H54 (cell line): ENCODE measurements around the gene EEIG1.

ENCODE experiments used
- DNase-seq: peaks from one replicate; pipeline ENCODE4 v3.0.0; 2011; ENCODE audit warnings: low spot score, mixed read lengths; ENCODE audit not compliant: insufficient read length
- FAIRE-seq: peaks from 3 replicates; lab custom pipeline; 2011; peaks lifted over from hg19 to GRCh38; lab: Jason Lieb, UNC
- POLR2A ChIP-seq: IDR thresholded peaks from 2 replicates; pipeline ENCODE4 v1.6.1; 2011; ENCODE audit warnings: low read depth, mild to moderate bottlenecking, low read length

EEIG1 gene

GRCh38 chr9:127966416-127967150, 14.2 kb downstream of the EEIG1 start:
- FAIRE-seq (no peak), DNase-seq (no peak)
- no peak for TF ChIP-seq POLR2A

- TF ChIP-seq POLR2A: no peak
- FAIRE-seq: no peak
These were observed 14.8 kb downstream of the EEIG1 start for GRCh38 chr9:127965953-127966352.

GRCh38 chr9:127963359-127964064, 17.3 kb downstream of the EEIG1 start:
- DNase-seq (no peak), FAIRE-seq (no peak)
- TF ChIP-seq POLR2A: no peak

More at GRCh38 chr9:127965953-127966352, 14.8 kb downstream of the EEIG1 start:
- no peak for DNase-seq

- TF ChIP-seq POLR2A: no peak
- DNase-seq (no peak), FAIRE-seq (no peak)
These were observed 17.8 kb downstream of the EEIG1 start for GRCh38 chr9:127963041-127963358.

GRCh38 chr9:127962278-127962677, 18.5 kb downstream of the EEIG1 start:
- FAIRE-seq: no peak
- TF ChIP-seq POLR2A: no peak
- DNase-seq: no peak

- no peak for TF ChIP-seq POLR2A
- FAIRE-seq (no peak), DNase-seq (no peak)
These were observed 19.1 kb downstream of the EEIG1 start for GRCh38 chr9:127961613-127962155.

- no peak for TF ChIP-seq POLR2A
- FAIRE-seq (no peak), DNase-seq (no peak)
These were observed 19.7 kb downstream of the EEIG1 start for GRCh38 chr9:127961155-127961490.

- DNase-seq: no peak
- FAIRE-seq: no peak
- TF ChIP-seq POLR2A: no peak
These were observed 20.2 kb downstream of the EEIG1 start for GRCh38 chr9:127960410-127961154.

- DNase-seq (no peak), FAIRE-seq (no peak)
- no peak for TF ChIP-seq POLR2A
These were observed 20.9 kb downstream of the EEIG1 start for GRCh38 chr9:127959841-127960409.

GRCh38 chr9:127959398-127959797, 21.4 kb downstream of the EEIG1 start:
- DNase-seq: no peak
- no peak for TF ChIP-seq POLR2A
- FAIRE-seq: no peak

GRCh38 chr9:127958728-127959127, 22.1 kb downstream of the EEIG1 start:
- no peak for DNase-seq
- no peak for TF ChIP-seq POLR2A
- FAIRE-seq: no peak

GRCh38 chr9:127955294-127956015, 25.3 kb downstream of the EEIG1 start:
- peak; percentile 96 for DNase-seq
- FAIRE-seq: peak; percentile 92
- no peak for TF ChIP-seq POLR2A

- FAIRE-seq (no peak), DNase-seq (no peak)
- TF ChIP-seq POLR2A: no peak
These were observed 25.9 kb downstream of the EEIG1 start for GRCh38 chr9:127954831-127955293.
